HG03571 (cell line): ENCODE data around the gene CC2D2A.

Source experiments
- ATAC-seq: cut with Tn5 transposase; IDR thresholded peaks from one replicate; pipeline ENCODE4 v1.9.1; 2021; ENCODE audit not compliant: unreplicated experiment

Gene CC2D2A

GRCh38 chr4:15459706-15460105 lies 10.0 kb upstream of the CC2D2A start:
- no peak for ATAC-seq

DNA sequence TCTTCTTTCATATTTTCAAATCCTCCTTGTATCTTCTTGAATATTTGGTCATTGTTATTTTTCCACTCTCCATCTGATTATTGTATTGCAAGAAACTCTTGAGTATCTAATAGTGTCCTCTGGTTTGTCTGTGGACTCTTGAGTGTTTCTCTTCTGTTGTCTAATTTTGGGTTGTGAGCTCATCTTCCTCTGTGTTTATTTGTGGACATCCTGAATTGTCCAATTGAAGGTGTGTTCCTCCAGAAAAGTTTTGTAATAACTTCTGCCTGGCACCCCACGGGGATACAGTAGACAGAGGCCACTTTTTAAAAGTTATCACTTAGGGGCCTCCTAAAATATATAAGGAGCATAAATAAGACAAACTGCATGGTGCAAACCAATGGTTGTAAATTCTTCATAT lies 3.1 kb upstream of the CC2D2A start:
- ATAC-seq, result no peak

DNA sequence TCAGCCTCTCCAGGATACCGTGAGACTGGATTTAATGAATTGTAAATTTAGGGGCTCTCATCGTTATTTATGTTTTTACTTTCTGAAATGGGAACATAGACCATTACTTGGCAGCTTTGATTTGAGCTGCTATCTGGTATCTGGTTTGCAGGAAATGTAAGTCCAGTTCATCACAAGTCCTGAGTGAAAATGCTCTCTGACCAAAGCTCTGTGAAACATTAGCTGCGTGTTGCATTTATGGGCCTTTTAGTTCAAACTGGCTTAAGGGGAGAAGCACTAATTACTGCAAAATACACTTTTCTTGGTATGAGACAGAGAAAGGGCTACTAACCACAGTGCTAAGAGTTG lies 420 bp downstream of the CC2D2A start:
- no peak for ATAC-seq

GRCh38 chr4:15476396-15476795 lies 6.7 kb downstream of the CC2D2A start:
- no peak for ATAC-seq

DNA sequence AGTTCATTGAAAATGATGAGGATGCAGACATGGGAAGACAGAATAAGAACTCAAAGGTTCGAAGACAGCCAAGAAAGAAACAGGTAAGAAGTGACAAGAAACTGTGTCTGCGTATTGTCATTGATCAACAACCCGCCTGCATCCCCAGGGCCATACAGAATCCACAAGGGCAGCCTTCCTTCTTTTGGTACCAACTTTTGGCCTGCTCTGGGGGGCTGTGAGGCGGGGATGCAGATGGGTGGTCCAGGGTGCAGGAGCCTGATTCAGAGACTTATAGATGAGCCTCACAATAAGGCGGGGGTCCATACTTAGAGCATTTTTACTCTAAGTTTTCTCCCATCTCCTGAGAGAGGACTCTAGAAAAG lies 9.0 kb downstream of the CC2D2A start:
- no peak for ATAC-seq

- ATAC-seq, result no peak
Observed at GRCh38 chr4:15479089-15479912, 9.6 kb downstream of the CC2D2A start.

- ATAC-seq, result no peak
Observed at GRCh38 chr4:15479913-15480185, 10.2 kb downstream of the CC2D2A start.

- ATAC-seq, result no peak
Observed at GRCh38 chr4:15481961-15482745, 12.5 kb downstream of the CC2D2A start.

DNA sequence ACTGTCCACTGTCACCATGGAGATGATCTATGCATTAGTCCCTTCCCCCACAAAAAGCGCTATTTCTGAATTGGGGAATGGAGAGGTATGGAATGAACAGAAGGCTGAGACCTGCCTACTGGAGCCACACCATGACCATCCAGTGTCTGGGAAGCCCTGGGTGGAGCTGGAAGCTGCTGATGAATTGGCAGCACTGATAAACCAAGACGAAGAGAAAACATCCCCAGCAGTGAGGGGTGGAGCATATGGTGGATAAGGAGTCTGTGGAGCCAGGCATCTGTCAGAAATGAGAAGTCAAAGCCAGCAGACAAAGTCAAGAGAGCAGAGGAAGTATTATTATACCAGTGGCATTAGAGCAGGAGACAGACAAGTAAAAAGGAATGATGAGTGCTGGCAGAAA lies 13.2 kb downstream of the CC2D2A start:
- ATAC-seq, result no peak

DNA sequence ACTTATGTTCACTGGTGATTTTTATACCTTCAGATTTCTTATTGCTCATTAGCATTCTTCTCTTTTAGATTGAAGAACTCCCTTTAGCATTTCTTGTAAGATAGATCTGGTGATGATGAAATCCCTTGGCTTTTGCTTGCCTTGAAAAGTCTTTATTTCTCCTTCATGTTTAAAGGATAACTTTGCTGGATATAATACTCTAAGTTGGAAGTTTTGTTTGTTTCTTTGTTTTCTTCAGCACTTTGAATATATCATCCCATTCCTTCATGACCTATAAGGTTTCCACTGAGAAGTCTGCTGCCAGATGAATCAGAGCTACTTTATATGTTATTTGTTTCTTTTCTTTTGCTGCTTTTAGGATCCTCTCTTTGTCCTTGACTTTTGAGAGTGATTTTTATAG lies 18.5 kb downstream of the CC2D2A start:
- no peak for ATAC-seq

DNA sequence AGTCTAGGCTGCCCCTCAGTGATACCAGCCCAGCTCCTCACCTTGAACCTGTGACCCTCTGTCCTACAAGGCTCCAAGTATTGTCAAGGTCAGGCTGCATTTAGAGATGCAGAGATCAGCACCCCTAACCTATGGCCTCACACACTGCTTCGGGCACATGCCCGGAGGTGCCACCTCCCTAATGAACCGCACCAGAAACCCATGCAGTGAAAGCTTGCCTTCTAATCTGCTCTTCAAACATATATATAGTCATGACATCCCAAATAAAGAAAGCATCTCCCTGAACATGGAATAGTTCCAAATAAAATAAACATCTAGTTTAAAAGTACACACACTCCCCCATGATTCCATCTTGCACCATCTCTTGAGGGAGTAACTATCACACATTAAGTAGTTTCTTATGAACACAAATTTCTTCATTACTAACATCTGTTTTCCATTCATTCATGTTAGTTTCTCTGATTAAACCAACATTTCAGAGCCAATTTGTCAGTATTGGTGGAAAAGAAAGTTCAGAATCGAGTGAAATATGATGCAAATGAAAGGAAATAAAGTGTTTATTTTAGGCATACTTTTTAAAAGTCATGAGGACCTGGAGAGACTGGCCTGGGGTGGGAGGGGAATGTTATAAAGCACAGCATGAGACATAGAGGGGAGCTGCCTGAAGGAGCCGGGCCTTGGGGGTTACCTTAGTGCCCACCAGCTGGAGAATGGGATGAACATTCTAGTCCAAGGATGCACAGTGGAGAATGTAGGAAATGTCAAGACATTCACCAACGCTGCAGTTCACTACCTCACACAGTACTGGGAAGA lies 19.2 kb downstream of the CC2D2A start:
- ATAC-seq, result no peak

- no peak for ATAC-seq
Observed at GRCh38 chr4:15489551-15489950, 19.9 kb downstream of the CC2D2A start.

- no peak for ATAC-seq
Observed at GRCh38 chr4:15493411-15493810, 23.7 kb downstream of the CC2D2A start.

DNA sequence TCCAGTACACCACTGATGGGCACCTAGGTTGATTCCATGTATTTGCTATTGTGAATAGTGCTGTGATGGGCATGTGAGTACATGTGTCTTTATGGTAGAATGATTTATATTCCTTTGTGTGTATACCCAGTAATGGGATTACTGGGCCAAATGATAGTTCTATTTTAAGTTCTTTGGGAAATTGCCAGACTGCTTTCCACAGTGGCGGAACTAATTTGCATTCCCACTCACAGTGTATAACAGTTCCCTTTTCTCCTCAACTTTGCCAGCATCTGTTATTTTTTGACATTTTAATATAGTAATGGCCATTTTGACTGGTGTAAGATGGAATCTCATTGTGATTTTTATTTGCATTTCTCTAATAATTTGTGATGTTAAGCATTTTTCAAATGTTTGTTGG lies 25.9 kb downstream of the CC2D2A start:
- no peak for ATAC-seq

- ATAC-seq, result no peak
Observed at GRCh38 chr4:15498356-15498755, 28.7 kb downstream of the CC2D2A start.

DNA sequence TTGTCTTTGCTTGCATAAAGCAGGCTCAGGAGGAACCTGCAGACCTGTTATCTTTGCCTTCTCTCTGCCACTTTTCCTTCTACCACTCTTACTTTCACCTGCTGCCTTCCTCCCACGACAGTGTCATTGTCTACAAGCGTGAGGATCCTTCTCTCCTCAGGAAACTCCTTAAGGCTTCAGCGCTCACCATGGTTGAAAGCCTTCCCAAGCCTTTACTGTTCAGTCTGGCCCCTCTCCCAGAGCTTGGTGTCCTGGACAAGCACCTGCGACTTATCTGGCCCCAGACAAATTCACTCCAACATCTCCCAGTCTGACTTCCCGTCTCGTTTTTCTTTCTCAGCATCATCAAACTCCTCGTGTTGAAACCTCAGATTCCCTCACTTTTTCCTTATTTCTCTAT lies 31.0 kb downstream of the CC2D2A start:
- no peak for ATAC-seq

DNA sequence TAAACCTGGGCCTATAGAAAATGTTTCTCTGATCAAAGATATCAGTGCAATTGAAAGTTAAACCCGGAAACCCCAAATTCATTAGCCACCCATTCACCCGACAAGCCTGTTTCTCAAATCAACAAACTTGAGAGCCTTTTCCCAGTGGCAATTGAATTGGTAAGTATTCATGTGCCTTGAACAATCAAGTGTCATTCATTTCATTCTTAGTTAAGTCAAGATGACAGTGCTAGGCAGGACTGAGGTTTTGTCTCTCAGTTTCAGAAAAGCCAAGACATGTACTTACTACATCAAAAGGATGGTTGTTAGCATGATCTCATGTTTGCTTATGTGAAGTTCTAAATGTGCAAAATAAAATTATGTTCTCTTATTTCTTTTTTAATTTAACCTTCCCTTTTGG lies 32.3 kb downstream of the CC2D2A start:
- no peak for ATAC-seq

- ATAC-seq, result no peak
Observed at GRCh38 chr4:15502384-15502783, 32.7 kb downstream of the CC2D2A start.

DNA sequence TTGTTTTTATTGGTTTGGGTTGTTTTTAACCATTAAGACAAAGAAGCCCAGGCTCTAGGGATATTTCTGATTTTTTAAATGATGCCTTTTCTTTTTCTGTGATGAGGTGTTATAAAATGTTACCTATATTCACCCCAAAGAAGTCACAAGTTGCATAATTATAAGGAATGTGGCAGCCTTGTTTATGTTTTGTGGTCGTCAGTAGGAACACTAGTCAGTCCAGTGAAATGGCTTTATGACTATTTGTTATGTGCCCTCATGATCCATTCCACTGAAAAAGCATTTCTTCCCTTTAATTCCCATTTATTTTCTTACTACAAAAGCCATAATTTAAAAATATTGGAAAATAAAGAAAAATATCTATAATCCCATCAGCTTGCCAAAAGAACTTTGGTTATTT lies 34.4 kb downstream of the CC2D2A start:
- ATAC-seq, result no peak

GRCh38 chr4:15506464-15506863 lies 36.8 kb downstream of the CC2D2A start:
- ATAC-seq, result no peak

- no peak for ATAC-seq
Observed at GRCh38 chr4:15507679-15508078, 38.0 kb downstream of the CC2D2A start.

- no peak for ATAC-seq
Observed at GRCh38 chr4:15510961-15511360, 41.3 kb downstream of the CC2D2A start.
